A172 (cell line): Measurements from ENCODE around the gene TMEM61. TPM values are rescaled to one million over a fixed set of nuclear protein-coding genes. Genes with fewer than 3 reads are reported as not detected.
A peak's percentile ranks its signal among the peaks of the same experiment; 100 is the strongest.

Experiments used
- DNase-seq: peaks from one replicate; pipeline ENCODE4 v3.0.0-alpha.2; 2015; ENCODE audit warnings: low spot score
- total RNA-seq: library from RNA; depleted of rRNA; stranded (reverse); fragments of >200 nt; shearing (Covaris generic); gene quantifications from 2 replicates; pipeline ENCODE4 v1.2.3, GENCODE V29; 2014

Gene TMEM61
- total RNA-seq, 1 experiment from 2014 or later, result not detected

DNA sequence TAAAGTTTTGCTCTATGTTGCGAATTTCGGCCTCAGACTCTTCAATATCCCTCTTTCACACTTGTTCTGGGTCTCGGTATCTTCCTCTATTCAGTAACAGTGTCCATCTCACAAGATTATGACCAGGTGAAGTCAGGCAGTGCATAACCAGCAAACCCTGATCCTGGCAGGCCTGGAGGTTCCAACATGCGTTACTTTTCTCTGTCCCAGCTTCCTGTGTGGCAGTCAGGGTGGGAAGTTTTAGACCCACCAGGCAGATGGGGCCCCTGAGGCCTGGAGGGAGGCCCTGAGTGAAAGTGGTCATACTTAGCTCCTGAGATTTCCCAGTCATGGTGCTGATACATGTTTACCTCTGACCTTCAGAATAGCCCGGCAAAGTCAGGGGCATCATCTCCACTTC lies 5.1 kb downstream of the TMEM61 start:
- no peak for DNase-seq

DNA sequence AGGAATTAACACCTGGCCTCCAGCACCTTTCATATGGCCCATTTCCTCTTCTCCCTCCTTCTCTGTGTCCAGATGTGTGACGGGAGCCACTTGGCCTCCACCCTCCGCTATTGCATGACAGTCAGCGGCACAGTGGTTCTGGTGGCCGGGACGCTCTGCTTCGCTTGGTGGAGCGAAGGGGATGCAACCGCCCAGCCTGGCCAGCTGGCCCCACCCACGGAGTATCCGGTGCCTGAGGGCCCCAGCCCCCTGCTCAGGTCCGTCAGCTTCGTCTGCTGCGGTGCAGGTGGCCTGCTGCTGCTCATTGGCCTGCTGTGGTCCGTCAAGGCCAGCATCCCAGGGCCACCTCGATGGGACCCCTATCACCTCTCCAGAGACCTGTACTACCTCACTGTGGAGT lies 5.6 kb downstream of the TMEM61 start:
- DNase-seq, result no peak

DNA sequence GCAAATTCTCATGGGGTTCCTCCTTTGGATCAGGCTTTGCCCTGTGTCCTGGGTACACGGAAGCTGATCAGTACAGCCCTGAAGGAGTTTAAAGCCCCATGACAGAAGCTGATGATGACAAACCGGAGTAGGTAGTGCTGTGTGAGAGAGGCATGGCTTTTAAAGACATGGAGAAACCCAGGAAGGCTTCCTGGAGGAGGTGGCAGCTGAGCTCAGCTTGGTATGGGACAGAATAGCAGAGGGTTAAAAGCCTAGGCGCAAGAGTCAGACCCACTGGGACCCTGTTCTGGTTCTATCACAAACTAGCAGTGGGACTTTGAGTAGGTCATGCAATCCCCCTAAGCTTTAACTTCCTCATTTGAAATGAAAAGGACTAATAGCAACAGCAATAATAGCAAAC lies 6.1 kb downstream of the TMEM61 start:
- DNase-seq, result no peak

DNA sequence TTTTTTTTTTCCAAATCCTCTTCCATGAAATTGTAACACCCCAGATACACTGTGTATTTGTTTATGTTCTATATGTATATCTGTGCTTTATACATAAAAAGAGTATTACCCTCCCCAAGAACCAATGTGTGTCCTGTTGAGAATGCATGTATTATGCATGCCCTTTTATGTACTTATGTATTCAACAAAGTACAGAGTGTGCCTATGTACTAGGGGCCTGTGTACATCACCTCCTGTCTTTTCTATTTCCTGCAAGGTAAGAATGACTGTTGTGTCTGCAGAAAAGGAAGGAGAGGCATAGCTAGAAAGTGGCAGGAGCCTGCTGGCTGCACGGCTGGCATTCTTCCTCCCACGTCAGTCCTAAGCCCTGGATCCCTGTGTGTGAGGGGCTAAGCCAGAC lies 7.0 kb downstream of the TMEM61 start:
- DNase-seq, result no peak

DNA sequence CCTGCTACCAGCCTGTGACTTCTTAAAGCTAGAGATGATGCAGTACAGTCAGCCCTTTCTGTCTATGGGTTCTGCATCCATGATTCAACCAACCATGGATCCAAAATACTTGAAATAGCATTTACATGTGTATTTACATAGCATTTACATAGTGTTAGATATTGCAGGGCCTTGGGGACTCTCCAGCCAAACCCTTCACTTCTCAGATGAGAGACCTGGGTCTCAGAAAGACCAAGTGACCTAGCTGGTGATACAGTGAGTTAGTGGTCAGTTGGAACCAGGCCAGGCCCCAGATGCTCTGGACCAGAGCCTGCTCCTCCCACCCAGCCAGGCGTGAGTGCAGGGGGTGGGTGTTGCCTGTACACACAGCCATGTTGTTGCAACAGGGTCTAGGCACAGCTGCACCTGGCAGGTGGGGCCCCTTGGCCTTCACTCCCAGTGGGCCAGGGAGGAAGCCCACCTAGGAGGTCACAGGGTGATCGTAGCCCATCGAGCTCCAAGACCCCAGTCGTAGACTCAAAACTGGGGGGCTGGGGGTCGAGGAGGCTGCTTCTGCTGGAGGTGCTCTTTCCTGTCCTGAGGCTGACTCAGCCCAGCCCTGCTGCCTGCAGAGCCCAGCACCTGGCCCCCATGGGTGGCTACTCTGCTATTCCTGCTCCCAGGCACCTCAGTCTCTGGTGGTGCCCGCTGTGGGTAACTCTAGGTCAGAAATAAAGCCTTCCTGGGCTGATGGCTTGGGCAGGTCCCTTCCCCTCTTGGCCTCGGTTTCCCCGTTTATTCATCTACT lies 7.7 kb downstream of the TMEM61 start:
- no peak for DNase-seq

DNA sequence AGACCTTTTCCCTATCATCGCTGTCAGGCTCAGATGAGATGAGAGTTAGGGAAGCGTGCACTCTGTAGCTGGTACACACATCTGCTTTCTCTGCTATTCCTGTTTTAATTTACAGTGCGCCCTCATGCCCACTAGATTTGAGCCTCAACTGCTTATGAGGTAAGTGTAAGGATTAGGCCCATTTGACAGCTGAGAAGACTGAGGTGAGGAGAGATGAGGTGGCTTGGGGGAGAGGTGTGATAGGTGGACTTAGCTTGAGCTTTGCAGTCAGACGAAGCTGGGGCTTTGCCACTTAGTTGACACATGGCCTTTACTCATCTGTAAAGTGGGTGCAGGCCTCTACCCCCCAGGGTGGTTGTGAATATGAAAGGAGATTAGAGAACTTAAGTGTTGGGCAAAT lies 8.5 kb downstream of the TMEM61 start:
- DNase-seq, result no peak

DNA sequence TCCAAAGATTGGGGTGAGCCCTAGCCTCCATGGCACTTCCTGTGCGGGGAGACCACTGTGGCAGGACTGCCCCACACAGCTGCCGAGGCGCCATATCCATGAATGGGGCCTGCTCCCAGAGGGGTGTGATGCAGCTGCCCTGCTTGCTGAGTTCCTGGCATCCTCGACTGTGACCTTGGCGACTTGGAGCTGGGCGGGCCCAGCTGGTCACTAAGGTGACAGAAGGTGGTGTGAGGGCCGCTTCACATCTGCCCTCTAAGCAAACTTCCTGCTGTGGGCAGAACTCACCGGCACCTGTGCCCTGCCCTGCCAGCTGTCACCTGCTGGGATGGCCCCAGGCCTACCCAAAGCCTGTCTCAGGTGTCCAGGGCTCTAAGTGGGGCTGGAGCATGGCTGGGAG lies 9.0 kb downstream of the TMEM61 start:
- no peak for DNase-seq

DNA sequence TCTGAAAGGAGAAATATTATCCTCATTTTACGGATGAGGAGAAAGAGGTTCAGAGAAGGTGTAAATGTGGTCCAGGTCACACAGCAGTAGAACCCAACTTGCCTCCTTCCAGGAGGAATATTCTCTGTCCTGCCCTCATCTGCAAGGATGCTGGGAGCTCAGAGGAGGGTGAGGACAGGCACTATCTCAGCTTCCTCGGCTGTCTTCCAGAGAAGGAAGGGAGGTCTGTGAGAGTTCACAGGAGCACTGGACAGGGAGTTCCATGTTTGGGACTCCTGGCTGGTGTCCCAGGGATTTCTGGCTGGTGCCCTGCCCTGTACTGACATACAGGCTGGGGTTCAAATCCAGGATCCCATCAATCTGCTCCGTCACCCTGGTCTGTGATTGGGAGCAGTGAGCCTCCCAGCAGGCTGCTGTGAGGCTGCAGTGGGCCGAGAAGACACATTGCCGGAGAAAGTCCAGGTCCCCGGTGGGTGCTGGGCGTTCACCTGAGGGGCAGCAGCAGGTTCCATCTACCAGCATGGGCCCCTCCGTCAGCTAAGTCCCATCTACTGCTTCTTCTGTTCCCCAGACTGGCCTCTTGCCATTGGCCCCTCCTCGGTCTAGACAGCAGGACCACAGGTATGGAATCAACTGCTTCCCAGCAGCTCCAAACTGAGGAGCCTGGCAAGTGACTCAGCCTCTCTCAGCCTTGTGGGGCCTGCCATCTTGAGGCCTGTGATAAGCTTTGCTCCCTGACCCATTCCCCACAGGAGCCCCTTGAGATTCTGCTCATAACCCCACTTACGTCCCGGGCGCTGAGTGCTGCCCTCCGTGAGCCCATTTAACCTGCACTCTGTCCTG lies 9.8 kb downstream of the TMEM61 start:
- DNase-seq, result peak; percentile 15

DNA sequence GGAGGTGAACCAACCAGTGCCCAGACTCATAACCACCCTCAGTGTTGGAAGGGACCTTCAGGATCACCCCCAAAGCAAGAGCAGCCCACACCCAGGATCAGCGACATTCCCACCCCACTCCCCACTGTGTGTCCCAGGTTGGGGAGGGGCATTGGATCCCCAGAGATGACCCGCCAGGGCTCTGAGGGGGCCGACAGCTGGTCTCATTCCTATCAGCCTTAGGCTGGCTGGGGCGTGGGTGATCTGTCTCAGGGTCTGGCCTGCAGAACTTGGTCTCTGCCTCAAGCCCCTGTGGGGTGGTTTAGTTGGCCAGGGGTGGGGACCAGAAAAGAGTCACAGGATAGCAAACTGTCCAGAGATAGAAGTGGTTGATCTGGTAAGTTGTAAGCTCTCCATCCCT lies 10.5 kb downstream of the TMEM61 start:
- no peak for DNase-seq

DNA sequence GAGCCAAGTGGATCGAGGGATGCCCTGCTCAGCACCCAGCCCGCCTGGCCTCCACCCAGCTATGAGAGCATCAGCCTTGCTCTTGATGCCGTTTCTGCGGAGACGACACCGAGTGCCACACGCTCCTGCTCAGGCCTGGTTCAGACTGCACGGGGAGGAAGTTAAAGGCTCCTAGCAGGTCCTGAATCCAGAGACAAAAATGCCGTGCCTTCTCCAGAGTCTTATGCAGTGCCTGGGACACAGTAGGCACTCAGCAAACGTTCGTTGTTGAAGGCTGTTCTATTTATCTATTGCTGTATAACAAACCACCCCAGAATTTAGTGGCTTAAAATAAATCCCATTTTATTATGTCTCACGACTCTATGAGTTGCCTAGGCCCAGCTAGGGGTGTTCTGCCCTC lies 11.5 kb downstream of the TMEM61 start:
- DNase-seq, result no peak

DNA sequence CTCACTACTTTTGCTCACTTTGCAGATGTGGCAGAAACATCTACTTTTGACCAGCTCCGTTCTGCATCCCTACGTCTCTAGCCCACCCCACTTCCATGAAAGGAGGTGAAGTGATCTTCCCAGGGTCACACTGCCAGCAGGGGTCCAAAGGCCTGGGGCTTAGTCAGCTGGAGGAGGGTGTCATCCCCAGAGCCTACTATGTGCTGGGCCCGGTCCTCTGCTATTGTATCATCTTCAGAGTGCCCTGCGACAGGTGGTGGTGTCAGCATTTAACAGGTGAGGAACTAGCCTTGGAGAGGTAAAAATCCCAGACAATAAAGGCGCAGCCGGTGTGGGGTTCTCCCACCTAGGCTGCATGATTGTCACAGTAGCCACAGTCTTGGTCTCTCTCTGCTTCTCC lies 12.7 kb downstream of the TMEM61 start:
- no peak for DNase-seq

DNA sequence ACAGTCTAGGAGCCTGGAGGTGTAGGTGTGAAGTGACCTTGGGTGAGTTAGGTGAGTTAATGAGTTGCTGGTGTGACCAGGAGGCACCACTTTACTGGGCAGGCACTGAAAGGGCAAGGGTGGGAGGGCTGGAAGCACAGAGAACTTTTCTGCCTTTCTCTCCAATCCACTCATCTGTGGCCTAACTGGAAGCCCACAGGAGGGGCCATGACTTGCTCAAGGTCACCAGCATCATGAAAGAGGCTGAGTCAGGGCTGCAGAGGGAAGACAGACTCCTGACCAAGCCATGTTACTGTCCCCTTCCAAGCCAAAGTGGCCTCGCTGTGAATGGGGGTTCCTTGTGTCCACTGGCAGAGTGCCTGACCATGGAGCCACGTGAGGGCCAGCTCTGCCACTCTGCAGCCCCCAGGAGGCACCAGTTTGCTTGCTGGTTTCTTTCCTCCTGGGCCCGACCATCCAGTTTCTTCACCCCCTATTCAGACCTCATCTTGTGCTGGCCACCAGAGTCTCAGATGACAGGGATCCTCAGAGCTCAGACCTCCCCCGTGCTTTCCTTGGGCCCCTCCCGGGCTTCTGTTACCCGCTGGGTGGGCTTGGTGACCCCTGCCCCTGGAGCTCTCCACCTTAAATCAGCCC lies 14.0 kb downstream of the TMEM61 start:
- no peak for DNase-seq

DNA sequence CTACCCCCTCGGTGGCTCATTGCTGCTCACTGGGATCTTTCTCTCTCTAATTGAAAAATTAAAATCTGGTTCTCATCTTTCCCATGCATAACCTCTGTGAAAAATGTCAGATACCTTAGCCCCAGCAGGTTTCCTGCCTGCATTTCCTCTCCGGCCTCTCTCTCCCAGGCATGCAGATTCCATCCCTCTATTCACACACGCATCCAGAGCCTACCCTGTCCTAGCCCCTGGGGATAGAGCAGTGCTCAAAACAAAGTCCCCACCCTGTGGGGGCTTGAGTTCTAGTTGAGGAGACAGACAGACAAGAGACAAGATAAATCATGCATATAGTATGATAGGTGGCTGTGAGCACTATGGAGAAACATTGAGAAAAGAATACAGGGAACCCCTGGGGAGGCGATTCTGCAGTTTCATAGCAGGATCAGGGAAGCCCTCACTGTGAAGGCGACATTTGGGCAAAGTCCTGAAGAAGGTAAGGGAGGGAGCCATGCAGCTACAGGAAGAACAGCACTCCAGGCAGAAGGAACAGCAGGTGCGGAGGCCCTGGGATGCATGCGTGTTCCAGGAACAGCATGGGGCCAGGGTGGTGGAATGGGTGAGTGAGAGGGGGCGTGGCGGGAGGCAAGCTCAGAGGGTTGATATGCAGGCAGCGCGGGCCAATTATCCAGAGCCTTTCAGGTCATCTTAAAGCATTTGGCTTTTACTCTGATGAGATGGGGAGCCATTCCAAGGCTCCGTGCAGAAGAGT lies 14.8 kb downstream of the TMEM61 start:
- DNase-seq, result no peak

DNA sequence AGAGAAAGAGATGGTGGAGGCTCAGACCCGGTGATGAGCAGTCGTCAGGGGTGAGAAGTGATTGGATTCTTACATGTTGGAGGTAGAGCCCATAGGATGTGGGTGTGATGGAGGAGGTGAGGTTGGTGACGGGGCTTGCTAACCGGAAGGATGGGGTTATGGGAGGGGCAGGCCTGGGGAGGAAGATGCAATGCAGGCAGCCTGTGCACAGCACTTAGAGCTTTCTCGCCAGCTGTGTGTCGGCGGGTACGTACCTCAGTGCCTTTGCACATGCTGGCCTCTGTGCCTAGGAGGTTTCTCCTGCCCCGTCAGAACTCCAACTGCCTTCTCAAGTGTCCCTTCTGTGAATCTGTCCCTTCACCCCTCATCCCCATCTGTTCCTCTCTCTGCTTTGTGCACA lies 15.4 kb downstream of the TMEM61 start:
- no peak for DNase-seq

DNA sequence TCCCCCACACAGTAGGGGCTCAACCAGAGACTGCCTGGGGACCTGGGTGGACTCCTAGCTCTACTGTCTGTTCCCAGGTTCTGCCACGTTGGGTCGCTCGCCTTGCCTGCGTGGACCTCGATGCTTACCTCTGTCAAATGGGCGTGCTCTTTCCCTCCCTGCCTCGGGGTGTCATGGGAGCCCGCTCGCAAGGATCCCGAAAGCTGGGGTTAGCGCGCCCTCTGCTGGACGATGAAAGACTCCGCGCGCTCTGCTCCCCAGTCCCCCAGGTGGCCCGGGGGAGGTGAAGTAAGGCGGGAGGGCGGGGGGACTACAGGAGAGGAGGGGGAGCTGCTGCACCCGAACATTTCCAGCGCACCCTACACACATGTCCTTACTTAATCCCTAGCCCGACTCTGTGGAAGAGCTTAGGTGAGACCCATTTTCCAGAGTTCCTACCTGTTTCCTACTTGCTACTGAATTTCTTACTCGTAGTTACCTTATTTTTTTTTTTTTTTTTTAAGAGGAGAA lies 16.0 kb downstream of the TMEM61 start:
- DNase-seq, result peak; percentile 38

DNA sequence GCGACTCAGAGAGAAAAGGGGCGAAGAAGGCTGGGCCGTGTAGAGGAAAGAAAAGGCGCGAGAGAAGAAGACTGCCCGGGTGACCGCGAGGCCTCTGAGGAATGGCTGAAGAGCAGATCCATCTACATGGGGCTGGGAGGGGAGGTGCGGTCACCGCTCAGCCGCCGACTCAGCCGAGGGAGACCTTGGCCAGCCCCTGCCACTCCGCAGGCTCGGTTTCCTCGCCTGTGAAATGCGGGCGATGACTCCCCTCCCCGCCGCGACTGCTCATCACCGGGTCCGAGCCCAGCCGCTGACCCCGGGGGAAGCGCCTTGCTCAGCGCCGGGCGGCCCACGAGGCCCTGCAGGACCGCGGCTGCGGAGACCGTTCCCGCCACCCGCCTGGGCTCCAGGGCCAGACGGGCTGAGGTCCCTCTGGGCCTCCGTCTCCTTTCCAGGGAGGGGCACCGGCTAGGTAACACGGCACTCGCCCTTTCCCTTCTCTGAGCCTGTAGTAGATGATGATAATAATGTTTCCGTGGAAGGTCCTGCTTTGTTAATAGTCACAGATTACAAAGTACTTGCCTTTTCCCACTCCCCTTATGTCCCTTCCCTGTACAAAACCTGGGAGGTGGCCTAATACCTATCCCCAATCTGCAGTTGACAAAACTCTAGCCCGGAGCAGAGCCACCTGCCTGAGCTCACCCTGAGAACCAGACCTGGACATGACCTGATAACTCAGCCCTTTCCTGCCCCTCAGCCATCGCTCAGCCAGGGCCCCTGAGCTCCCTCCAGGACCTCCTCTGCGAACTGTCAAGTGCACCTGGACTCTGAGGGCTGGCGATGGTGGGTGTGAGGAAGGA lies 16.7 kb downstream of the TMEM61 start:
- no peak for DNase-seq

DNA sequence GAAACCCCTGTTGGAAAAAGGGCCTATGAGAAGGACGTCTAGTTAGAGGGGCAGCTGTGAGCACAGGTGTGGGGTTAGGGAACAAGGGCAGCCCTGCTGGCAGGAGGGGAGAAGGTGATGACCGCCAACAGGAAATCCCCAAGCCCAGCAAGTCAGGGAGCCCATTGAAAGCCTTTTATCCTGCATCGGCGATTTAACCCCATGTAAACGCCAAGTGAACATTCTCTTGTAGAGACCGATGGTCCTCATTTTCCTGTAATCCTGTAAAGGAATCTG lies 17.2 kb downstream of the TMEM61 start:
- DNase-seq, result no peak

DNA sequence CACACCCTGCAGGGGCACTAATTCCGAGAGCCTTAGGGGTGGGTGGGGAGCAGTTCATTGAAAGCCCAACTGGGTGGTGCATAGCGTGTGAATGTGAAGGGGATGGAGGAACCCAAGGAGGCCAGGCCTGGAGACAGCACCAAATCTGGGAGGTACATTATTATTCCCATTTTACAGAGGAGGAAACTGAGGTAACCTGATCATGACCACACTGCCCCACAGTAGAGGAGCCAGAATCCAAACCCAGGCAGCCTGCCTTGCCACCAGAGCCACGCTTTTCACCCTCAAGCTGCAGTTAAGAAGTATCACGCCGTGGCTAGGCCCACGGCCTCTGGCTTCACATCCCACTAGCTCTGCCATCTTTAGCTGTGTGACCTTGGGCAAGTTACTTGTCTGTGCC lies 17.7 kb downstream of the TMEM61 start:
- no peak for DNase-seq

DNA sequence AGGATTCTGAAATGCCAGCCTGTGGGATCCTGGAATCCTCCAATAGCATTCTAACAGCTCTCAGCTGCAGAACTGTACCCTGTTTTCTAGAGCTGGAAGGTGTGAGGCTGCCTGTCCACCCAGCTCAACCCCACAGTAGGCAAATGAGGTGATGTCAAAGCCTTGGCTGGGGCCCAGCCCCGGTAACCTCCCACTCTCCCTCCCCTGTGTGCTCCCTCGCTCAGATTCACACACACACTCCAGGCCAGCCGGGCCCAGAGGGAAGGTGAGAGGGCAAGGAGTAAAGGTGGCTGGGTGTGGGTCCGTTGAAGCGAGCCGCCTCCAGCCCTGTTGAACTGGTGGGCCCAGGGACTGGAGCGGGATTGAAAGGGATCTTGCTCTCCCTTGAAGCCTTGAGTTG lies 18.2 kb downstream of the TMEM61 start, which contains the start of gene BSND:
Gene BSND, plus strand, starts transcription at position 257 of the 400 bp plus-strand sequence. CDS start 254 bp downstream, outside the sequence.
- DNase-seq, result no peak

DNA sequence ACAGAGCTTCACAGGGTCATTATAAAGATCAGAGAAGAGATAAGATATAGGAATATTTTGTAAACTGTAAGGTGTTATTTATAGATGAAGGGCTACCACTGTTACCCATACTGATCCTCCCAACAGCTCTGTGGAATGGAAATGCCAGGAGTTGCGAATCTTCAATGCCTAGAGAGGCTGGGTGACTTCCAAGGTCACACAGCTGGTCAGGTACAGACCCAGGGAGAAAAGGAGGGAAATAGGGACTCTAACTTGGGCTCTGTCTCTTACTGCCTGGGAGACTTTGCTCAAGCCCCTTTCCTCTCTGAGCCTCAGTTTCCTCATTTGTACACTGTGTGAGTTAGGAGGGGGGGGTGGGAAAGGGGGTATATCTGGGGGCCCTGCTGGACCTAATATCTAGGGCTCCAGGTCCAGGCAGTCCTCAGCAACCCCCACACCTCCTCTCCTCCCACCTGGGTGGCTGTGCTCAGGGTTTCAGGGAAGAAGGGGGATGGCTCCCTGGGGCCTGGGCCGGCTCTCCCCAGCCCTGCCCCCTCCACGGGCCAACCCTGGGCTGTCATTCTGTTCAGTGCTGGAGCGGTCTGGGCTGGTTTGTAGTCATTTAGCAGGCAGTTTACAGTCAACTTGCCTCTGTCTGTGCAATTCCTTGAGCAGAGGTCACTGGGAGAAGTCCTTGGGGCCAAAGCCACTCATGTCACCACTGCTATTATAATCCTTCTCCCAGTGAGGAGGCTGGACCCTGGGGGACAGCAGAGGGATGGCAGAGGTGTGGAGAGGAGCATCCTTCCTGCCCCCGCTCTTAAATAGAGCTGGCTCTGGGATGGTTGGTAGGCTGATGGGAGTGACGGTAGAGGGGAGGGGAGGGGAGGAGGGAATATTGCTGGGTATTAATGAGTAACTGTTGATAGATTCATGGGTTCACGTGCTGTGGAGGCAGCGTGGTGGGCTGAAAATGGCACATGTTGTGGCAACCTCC lies 20.0 kb downstream of the TMEM61 start:
- no peak for DNase-seq
